ENCODE results near the gene FAM53B. TPM values are rescaled to one million over a fixed set of nuclear protein-coding genes. Genes with fewer than 3 reads are reported as not detected.

The FAM53B gene
- total RNA-seq, 1 experiment from 2014 or later: 13.7 TPM

GRCh38 chr10:124669824-124670654 lies 74.1 kb downstream of the FAM53B start:
- no peak overlapping the region for H3K4me3 Mint-ChIP-seq (ENCODE audit: unreplicated experiment)
- DNase-seq: no peak
- Histone ChIP-seq H3K27me3 (replicated peaks; ENCODE audit: control insufficient read depth, insufficient read depth, low read length) (no peaks in the 10 kb centered on the region), H3K36me3 (ENCODE audit: control insufficient read depth, insufficient read depth, low read length) (peaks cover 3% of the 10 kb centered on the region), H3K9me3 (no peaks in the 10 kb centered on the region), H3K4me3 (ENCODE audit: low read depth, low read length) (no peak overlapping the region), H3K4me1 (peaks cover 25% of the 10 kb centered on the region)
- ChIA-PET CTCF (no interaction called here), POLR2A (no interaction called here)
- H3K27me3 Mint-ChIP-seq (ENCODE audit: insufficient read depth, unreplicated experiment): no peaks in the 10 kb centered on the region
- intact Hi-C loops (cut with micrococcal nuclease; ENCODE audit: unreplicated experiment): loop anchor here (5.0 kb wide), 1 partner anchor 138 kb away; no protein-coding TSS in a partner anchor
- peaks cover 12% of the 10 kb centered on the region for H3K36me3 Mint-ChIP-seq (ENCODE audit: insufficient read depth, unreplicated experiment)
- no TSS peak for BruUV-seq (replicated peaks)
- H3K9me3 Mint-ChIP-seq (ENCODE audit: unreplicated experiment): no peaks in the 10 kb centered on the region
- no peak overlapping the region for H3K27ac Mint-ChIP-seq (ENCODE audit: unreplicated experiment)
- H3K4me1 Mint-ChIP-seq (ENCODE audit: low read depth, unreplicated experiment): peaks cover 8% of the 10 kb centered on the region
- TF ChIP-seq, protein P1, sequence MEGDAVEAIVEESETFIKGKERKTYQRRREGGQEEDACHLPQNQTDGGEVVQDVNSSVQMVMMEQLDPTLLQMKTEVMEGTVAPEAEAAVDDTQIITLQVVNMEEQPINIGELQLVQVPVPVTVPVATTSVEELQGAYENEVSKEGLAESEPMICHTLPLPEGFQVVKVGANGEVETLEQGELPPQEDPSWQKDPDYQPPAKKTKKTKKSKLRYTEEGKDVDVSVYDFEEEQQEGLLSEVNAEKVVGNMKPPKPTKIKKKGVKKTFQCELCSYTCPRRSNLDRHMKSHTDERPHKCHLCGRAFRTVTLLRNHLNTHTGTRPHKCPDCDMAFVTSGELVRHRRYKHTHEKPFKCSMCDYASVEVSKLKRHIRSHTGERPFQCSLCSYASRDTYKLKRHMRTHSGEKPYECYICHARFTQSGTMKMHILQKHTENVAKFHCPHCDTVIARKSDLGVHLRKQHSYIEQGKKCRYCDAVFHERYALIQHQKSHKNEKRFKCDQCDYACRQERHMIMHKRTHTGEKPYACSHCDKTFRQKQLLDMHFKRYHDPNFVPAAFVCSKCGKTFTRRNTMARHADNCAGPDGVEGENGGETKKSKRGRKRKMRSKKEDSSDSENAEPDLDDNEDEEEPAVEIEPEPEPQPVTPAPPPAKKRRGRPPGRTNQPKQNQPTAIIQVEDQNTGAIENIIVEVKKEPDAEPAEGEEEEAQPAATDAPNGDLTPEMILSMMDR (IDR thresholded peaks at IDR 0.05; ENCODE audit: insufficient read depth in 1 of 2, low read depth in 1 of 2, low read length in 1 of 2, severe bottlenecking in 1 of 2, unreplicated experiment in 1 of 2): no peak

GRCh38 chr10:124669141-124669823 lies 74.9 kb downstream of the FAM53B start:
- ChIA-PET POLR2A (no interaction called here), CTCF (no interaction called here)
- H3K27me3 ChIP-seq (replicated peaks; ENCODE audit: control insufficient read depth, insufficient read depth, low read length): no peaks in the 10 kb centered on the region
- no peak overlapping the region for H3K4me3 Mint-ChIP-seq (ENCODE audit: unreplicated experiment)
- no peak overlapping the region for H3K27ac Mint-ChIP-seq (ENCODE audit: unreplicated experiment)
- peaks cover 25% of the 10 kb centered on the region for H3K4me1 ChIP-seq
- TF ChIP-seq, protein P1 (IDR thresholded peaks at IDR 0.05; ENCODE audit: insufficient read depth in 1 of 2, low read depth in 1 of 2, low read length in 1 of 2, severe bottlenecking in 1 of 2, unreplicated experiment in 1 of 2): no peak
- peaks cover 12% of the 10 kb centered on the region for H3K36me3 Mint-ChIP-seq (ENCODE audit: insufficient read depth, unreplicated experiment)
- H3K9me3 Mint-ChIP-seq (ENCODE audit: unreplicated experiment): no peaks in the 10 kb centered on the region
- no peaks in the 10 kb centered on the region for H3K27me3 Mint-ChIP-seq (ENCODE audit: insufficient read depth, unreplicated experiment)
- H3K36me3 ChIP-seq (ENCODE audit: control insufficient read depth, insufficient read depth, low read length): peaks cover 3% of the 10 kb centered on the region
- intact Hi-C loops (cut with micrococcal nuclease; ENCODE audit: unreplicated experiment): loop anchor here (5.0 kb wide), 1 partner anchor 137 kb away; no protein-coding TSS in a partner anchor
- no peak for DNase-seq
- no TSS peak for BruUV-seq (replicated peaks)
- H3K4me1 Mint-ChIP-seq (ENCODE audit: low read depth, unreplicated experiment): peaks cover 8% of the 10 kb centered on the region
- H3K9me3 ChIP-seq: no peaks in the 10 kb centered on the region
- no peak overlapping the region for H3K4me3 ChIP-seq (ENCODE audit: low read depth, low read length)

GRCh38 chr10:124668517-124669051 lies 75.6 kb downstream of the FAM53B start:
- intact Hi-C loops (cut with micrococcal nuclease; ENCODE audit: unreplicated experiment): loop anchor here (5.0 kb wide), 1 partner anchor 136 kb away; no protein-coding TSS in a partner anchor
- Mint-ChIP-seq H3K27me3 (ENCODE audit: insufficient read depth, unreplicated experiment) (no peaks in the 10 kb centered on the region), H3K4me3 (ENCODE audit: unreplicated experiment) (no peak overlapping the region), H3K9me3 (ENCODE audit: unreplicated experiment) (no peaks in the 10 kb centered on the region), H3K27ac (ENCODE audit: unreplicated experiment) (peak overlapping the region; percentile 20), H3K36me3 (ENCODE audit: insufficient read depth, unreplicated experiment) (peaks cover 12% of the 10 kb centered on the region), H3K4me1 (ENCODE audit: low read depth, unreplicated experiment) (peaks cover 8% of the 10 kb centered on the region)
- no peak for DNase-seq
- no peak overlapping the region for H3K4me3 ChIP-seq (ENCODE audit: low read depth, low read length)
- CTCF ChIA-PET: no interaction called here
- TF ChIP-seq, protein P1 (IDR thresholded peaks at IDR 0.05; ENCODE audit: insufficient read depth in 1 of 2, low read depth in 1 of 2, low read length in 1 of 2, severe bottlenecking in 1 of 2, unreplicated experiment in 1 of 2): no peak
- no peaks in the 10 kb centered on the region for H3K27me3 ChIP-seq (replicated peaks; ENCODE audit: control insufficient read depth, insufficient read depth, low read length)
- H3K36me3 ChIP-seq (ENCODE audit: control insufficient read depth, insufficient read depth, low read length): peaks cover 2% of the 10 kb centered on the region
- H3K4me1 ChIP-seq: peaks cover 25% of the 10 kb centered on the region
- BruUV-seq (replicated peaks): no TSS peak
- POLR2A ChIA-PET: no interaction called here
- no peaks in the 10 kb centered on the region for H3K9me3 ChIP-seq
